SK-N-MC (cell line): ENCODE measurements around the gene GGT7.

Experiments used
- DNase-seq: peaks from one replicate; pipeline ENCODE4 v3.0.0-alpha.2; 2011; ENCODE audit warnings: low read depth, low spot score
- H3K27ac ChIP-seq: fragments of 200-600 bp; sonication (generic); 2 replicates; pipeline ENCODE4 v1.5.1; 2016; ENCODE audit warnings: mixed run types
- H3K36me3 ChIP-seq: fragments of 200-600 bp; sonication (generic); 2 replicates; pipeline ENCODE4 v1.6.1; 2017; ENCODE audit warnings: antibody characterized with exemption, low read length, mixed read lengths; ENCODE audit not compliant: insufficient read depth
- H3K4me3 ChIP-seq: fragments of 200-600 bp; sonication (generic); 2 replicates; pipeline ENCODE4 v1.5.1; 2016
- H3K9ac ChIP-seq: fragments of 200-600 bp; sonication (generic); 2 replicates; pipeline ENCODE4 v1.8.0; 2017; ENCODE audit warnings: mixed run types, mixed read lengths; ENCODE audit not compliant: insufficient read length
- H3K9me3 ChIP-seq: fragments of 200-600 bp; sonication (generic); 2 replicates; pipeline ENCODE4 v1.6.1; 2017; ENCODE audit warnings: low read depth, mild to moderate bottlenecking, antibody characterized with exemption, low read length, moderate library complexity, mixed read lengths
- EZH2 ChIP-seq: fragments of 200-600 bp; sonication (generic); IDR thresholded peaks from one replicate; pipeline ENCODE4 v1.6.1; 2017; ENCODE audit warnings: antibody characterized with exemption
- FOXP2 ChIP-seq: optimal IDR thresholded peaks from 2 replicates; pipeline ENCODE3; 2011; ENCODE audit warnings: mild to moderate bottlenecking, moderate library complexity; ENCODE audit not compliant: insufficient read depth; ENCODE audit errors: extremely low read length, control extremely low read depth
- POLR2AphosphoS5 ChIP-seq: IDR thresholded peaks from 2 replicates; pipeline ENCODE4 v1.6.1; 2012; ENCODE audit warnings: mild to moderate bottlenecking, low read depth, low read length, borderline replicate concordance

Gene GGT7

GRCh38 chr20:34896086-34896621 lies 23.5 kb upstream of the GGT7 start:
- DNase-seq, result no peak
- TF ChIP-seq POLR2AphosphoS5 (no peak), FOXP2 (no peak)
- no peaks in the 10 kb centered on the region for H3K36me3 ChIP-seq
- no peaks in the 10 kb centered on the region for H3K9me3 ChIP-seq
- no peak overlapping the region for H3K27ac ChIP-seq
- H3K9ac ChIP-seq, result no peak overlapping the region
- H3K4me3 ChIP-seq, result no peak overlapping the region

- DNase-seq, result no peak
- Histone ChIP-seq H3K4me3 (no peak overlapping the region), H3K36me3 (no peaks in the 10 kb centered on the region), H3K9me3 (no peaks in the 10 kb centered on the region), H3K27ac (no peak overlapping the region), H3K9ac (no peak overlapping the region)
- TF ChIP-seq POLR2AphosphoS5 (no peak), FOXP2 (no peak), EZH2 (no peak)
Observed at GRCh38 chr20:34895465-34895864, 22.8 kb upstream of the GGT7 start.

GRCh38 chr20:34894723-34895122 lies 22.1 kb upstream of the GGT7 start:
- TF ChIP-seq POLR2AphosphoS5, result no peak
- TF ChIP-seq EZH2, result no peak
- no peak for TF ChIP-seq FOXP2
- Histone ChIP-seq H3K9ac (no peak overlapping the region), H3K4me3 (no peak overlapping the region), H3K36me3 (no peaks in the 10 kb centered on the region), H3K9me3 (no peaks in the 10 kb centered on the region), H3K27ac (no peak overlapping the region)
- DNase-seq, result no peak

GRCh38 chr20:34892671-34893070 lies 20.0 kb upstream of the GGT7 start:
- no peak overlapping the region for H3K4me3 ChIP-seq
- no peaks in the 10 kb centered on the region for H3K36me3 ChIP-seq
- TF ChIP-seq POLR2AphosphoS5 (no peak), FOXP2 (no peak), EZH2 (no peak)
- H3K9me3 ChIP-seq, result no peaks in the 10 kb centered on the region
- H3K27ac ChIP-seq, result no peak overlapping the region
- no peak overlapping the region for H3K9ac ChIP-seq
- no peak for DNase-seq

GRCh38 chr20:34891166-34892062 lies 18.8 kb upstream of the GGT7 start:
- TF ChIP-seq POLR2AphosphoS5 (no peak), FOXP2 (no peak), EZH2 (no peak)
- Histone ChIP-seq H3K9me3 (no peaks in the 10 kb centered on the region), H3K36me3 (no peaks in the 10 kb centered on the region), H3K9ac (no peak overlapping the region), H3K27ac (no peak overlapping the region), H3K4me3 (no peak overlapping the region)
- no peak for DNase-seq

GRCh38 chr20:34888468-34888867 lies 15.8 kb upstream of the GGT7 start:
- Histone ChIP-seq H3K9ac (no peak overlapping the region), H3K4me3 (no peak overlapping the region), H3K36me3 (peaks cover 3% of the 10 kb centered on the region; the same call in 1 of the 2 replicates), H3K9me3 (no peaks in the 10 kb centered on the region), H3K27ac (no peak overlapping the region)
- DNase-seq, result no peak
- TF ChIP-seq FOXP2 (no peak), POLR2AphosphoS5 (no peak), EZH2 (no peak)

- TF ChIP-seq POLR2AphosphoS5 (no peak), EZH2 (no peak), FOXP2 (no peak)
- H3K27ac ChIP-seq, result no peak overlapping the region
- no peak for DNase-seq
- no peaks in the 10 kb centered on the region for H3K9me3 ChIP-seq
- H3K4me3 ChIP-seq, result no peak overlapping the region
- peaks cover 4% of the 10 kb centered on the region for H3K36me3 ChIP-seq
- no peak overlapping the region for H3K9ac ChIP-seq
Observed at GRCh38 chr20:34887023-34887422, 14.4 kb upstream of the GGT7 start.

GRCh38 chr20:34886122-34886521 lies 13.5 kb upstream of the GGT7 start:
- H3K9me3 ChIP-seq, result no peaks in the 10 kb centered on the region
- TF ChIP-seq EZH2, result no peak
- no peak for TF ChIP-seq FOXP2
- no peak for TF ChIP-seq POLR2AphosphoS5
- no peak for DNase-seq
- H3K27ac ChIP-seq, result no peak overlapping the region
- H3K36me3 ChIP-seq, result peaks cover 4% of the 10 kb centered on the region
- H3K4me3 ChIP-seq, result no peak overlapping the region
- no peak overlapping the region for H3K9ac ChIP-seq

GRCh38 chr20:34884260-34884659 lies 11.6 kb upstream of the GGT7 start:
- no peak overlapping the region for H3K27ac ChIP-seq
- TF ChIP-seq FOXP2, result no peak
- TF ChIP-seq EZH2, result no peak
- no peak for TF ChIP-seq POLR2AphosphoS5
- no peak overlapping the region for H3K4me3 ChIP-seq
- no peaks in the 10 kb centered on the region for H3K9me3 ChIP-seq
- no peak overlapping the region for H3K9ac ChIP-seq
- peaks cover 4% of the 10 kb centered on the region for H3K36me3 ChIP-seq
- DNase-seq, result no peak
